Progenitor cell of endocrine pancreas (in vitro differentiated cells): ENCODE measurements around the gene HEPACAM. TPM values are rescaled to one million over a fixed set of nuclear protein-coding genes. Genes with fewer than 3 reads are reported as not detected.

Experiments used
- DNase-seq: peaks from one replicate; pipeline ENCODE4 v3.0.0; 2021; ENCODE audit warnings: low spot score; ENCODE audit not compliant: unreplicated experiment
- H3K27ac Mint-ChIP-seq: 2 replicates; pipeline ENCODE4 v1.8.0; 2021; ENCODE audit warnings: mild to moderate bottlenecking, moderate library complexity, mixed read lengths
- H3K27me3 Mint-ChIP-seq: 2 replicates; pipeline ENCODE4 v1.8.0; 2021; ENCODE audit warnings: mixed read lengths
- H3K36me3 Mint-ChIP-seq: 2 replicates; pipeline ENCODE4 v1.8.0; 2022; ENCODE audit warnings: mixed read lengths; ENCODE audit not compliant: insufficient read depth
- H3K4me1 Mint-ChIP-seq: 2 replicates; pipeline ENCODE4 v1.8.0; 2021; ENCODE audit warnings: low read depth, mixed read lengths
- H3K4me3 Mint-ChIP-seq: 2 replicates; pipeline ENCODE4 v1.8.0; 2021; ENCODE audit warnings: low read depth, mild to moderate bottlenecking, moderate library complexity, mixed read lengths
- H3K9me3 Mint-ChIP-seq: 2 replicates; pipeline ENCODE4 v1.8.0; 2021; ENCODE audit warnings: low read depth, mixed read lengths
- total RNA-seq: library from RNA; stranded (reverse); gene quantifications from 2 replicates; pipeline ENCODE4 v1.2.1, GENCODE V29; 2021
- TF ChIP-seq, protein P1 (sequence below): fragments of 200-600 bp; sonication (generic); IDR thresholded peaks from one replicate; pipeline ENCODE4 v1.5.0; 2021; ENCODE audit warnings: antibody characterized with exemption, mild to moderate bottlenecking; ENCODE audit not compliant: unreplicated experiment

The HEPACAM gene
- total RNA-seq, 1 donor from 2014 or later: 0.07 TPM

DNA sequence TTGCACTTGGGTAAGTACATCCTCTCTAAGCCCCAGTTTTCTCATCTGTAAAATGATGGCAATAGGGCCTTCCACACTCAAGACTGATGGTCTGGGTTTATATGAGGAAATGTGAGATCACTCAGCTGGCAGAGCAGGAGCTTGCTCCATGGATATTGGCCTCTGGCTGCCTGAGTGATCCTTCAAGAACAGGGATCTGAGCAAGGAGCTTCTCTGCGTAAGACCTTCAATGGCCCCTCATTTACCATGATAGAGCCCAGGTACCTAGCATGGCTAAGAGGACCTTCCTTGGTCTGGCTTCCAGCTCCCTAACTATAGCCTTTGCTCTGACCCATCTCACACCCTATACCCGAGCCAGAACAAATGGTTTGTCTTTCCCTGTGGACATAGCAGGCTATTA is 43.7 kb downstream of the HEPACAM start:
- TF ChIP-seq, protein P1, sequence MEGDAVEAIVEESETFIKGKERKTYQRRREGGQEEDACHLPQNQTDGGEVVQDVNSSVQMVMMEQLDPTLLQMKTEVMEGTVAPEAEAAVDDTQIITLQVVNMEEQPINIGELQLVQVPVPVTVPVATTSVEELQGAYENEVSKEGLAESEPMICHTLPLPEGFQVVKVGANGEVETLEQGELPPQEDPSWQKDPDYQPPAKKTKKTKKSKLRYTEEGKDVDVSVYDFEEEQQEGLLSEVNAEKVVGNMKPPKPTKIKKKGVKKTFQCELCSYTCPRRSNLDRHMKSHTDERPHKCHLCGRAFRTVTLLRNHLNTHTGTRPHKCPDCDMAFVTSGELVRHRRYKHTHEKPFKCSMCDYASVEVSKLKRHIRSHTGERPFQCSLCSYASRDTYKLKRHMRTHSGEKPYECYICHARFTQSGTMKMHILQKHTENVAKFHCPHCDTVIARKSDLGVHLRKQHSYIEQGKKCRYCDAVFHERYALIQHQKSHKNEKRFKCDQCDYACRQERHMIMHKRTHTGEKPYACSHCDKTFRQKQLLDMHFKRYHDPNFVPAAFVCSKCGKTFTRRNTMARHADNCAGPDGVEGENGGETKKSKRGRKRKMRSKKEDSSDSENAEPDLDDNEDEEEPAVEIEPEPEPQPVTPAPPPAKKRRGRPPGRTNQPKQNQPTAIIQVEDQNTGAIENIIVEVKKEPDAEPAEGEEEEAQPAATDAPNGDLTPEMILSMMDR: no peak
- H3K27me3 Mint-ChIP-seq: peaks cover 48% of the 10 kb centered on the region
- H3K36me3 Mint-ChIP-seq: no peaks in the 10 kb centered on the region
- DNase-seq: no peak
- no peaks in the 10 kb centered on the region for H3K4me1 Mint-ChIP-seq
- no peak overlapping the region for H3K4me3 Mint-ChIP-seq
- H3K9me3 Mint-ChIP-seq: no peaks in the 10 kb centered on the region
- no peak overlapping the region for H3K27ac Mint-ChIP-seq

- no peak for DNase-seq
- H3K36me3 Mint-ChIP-seq: no peaks in the 10 kb centered on the region
- no peaks in the 10 kb centered on the region for H3K4me1 Mint-ChIP-seq
- no peak overlapping the region for H3K27ac Mint-ChIP-seq
- TF ChIP-seq, protein P1: no peak
- H3K27me3 Mint-ChIP-seq: peaks cover 48% of the 10 kb centered on the region
- no peaks in the 10 kb centered on the region for H3K9me3 Mint-ChIP-seq
- H3K4me3 Mint-ChIP-seq: no peak overlapping the region
Measured at GRCh38 chr11:124891373-124891861, 44.4 kb downstream of the HEPACAM start.

DNA sequence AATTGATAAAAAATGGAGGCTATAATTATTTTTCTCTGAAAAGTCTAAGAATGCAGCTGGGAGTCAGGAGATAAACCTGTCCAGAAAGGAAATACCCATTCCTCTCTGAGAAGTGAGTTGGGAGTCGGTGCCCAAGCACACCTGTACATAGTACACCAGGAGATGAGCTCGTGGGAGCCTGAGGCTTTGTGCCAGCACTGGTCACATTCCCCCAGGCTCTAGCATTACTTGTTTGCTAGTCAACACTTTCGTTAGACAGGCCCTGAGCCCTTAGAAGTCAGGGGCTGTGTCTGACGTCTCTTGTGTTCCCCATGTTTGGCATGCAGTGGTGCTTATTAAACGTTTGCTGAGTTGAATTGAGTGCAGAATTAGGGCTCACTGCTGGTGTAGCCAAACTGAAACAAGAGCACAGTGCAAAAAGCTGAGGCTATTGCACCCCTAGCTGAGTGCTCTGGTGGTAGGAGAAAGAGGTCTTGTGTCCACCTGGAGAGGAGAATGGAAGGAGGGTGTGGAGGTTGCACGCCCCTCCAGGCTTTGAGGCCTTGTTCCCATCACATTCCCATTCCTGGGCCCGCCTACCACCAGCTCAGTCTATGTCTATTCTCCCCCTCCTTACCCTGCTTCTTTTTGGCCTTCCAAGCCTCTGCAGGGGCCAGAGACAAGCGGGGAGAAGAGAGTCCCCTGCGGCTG is 45.0 kb downstream of the HEPACAM start:
- Mint-ChIP-seq H3K4me3 (no peak overlapping the region), H3K9me3 (no peaks in the 10 kb centered on the region), H3K27ac (no peak overlapping the region), H3K27me3 (peaks cover 52% of the 10 kb centered on the region), H3K4me1 (no peaks in the 10 kb centered on the region), H3K36me3 (no peaks in the 10 kb centered on the region)
- TF ChIP-seq, protein P1: no peak
- DNase-seq: no peak

- no peaks in the 10 kb centered on the region for H3K36me3 Mint-ChIP-seq
- no peak for DNase-seq
- no peak overlapping the region for H3K27ac Mint-ChIP-seq
- peaks cover 56% of the 10 kb centered on the region for H3K27me3 Mint-ChIP-seq
- H3K4me1 Mint-ChIP-seq: no peaks in the 10 kb centered on the region
- no peaks in the 10 kb centered on the region for H3K9me3 Mint-ChIP-seq
- TF ChIP-seq, protein P1: no peak
- no peak overlapping the region for H3K4me3 Mint-ChIP-seq
Measured at GRCh38 chr11:124890151-124890550, 45.7 kb downstream of the HEPACAM start.

- Mint-ChIP-seq H3K27ac (no peak overlapping the region), H3K36me3 (no peaks in the 10 kb centered on the region)
Measured at GRCh38 chr11:124889191-124890091, 46.4 kb downstream of the HEPACAM start.

More at GRCh38 chr11:124889191-124890091, 46.4 kb downstream of the HEPACAM start:
- DNase-seq: no peak
- no peaks in the 10 kb centered on the region for H3K9me3 Mint-ChIP-seq
- TF ChIP-seq, protein P1: no peak
- no peak overlapping the region for H3K4me3 Mint-ChIP-seq
- no peaks in the 10 kb centered on the region for H3K4me1 Mint-ChIP-seq
- peaks cover 54% of the 10 kb centered on the region for H3K27me3 Mint-ChIP-seq
